GM23338 (cell line): Measurements from ENCODE around the gene COG2. TPM values are rescaled to one million over a fixed set of nuclear protein-coding genes. Genes with fewer than 3 reads are reported as not detected.

Experiments
- ATAC-seq: fragments of 200-7000 bp; cut with Tn5 transposase; 3 replicates; pipeline ENCODE4 v1.9.1; 2020
- DNase-seq: peaks from one replicate; pipeline ENCODE4 v3.0.0-alpha.2; 2015; ENCODE audit warnings: low spot score
- H2AFZ ChIP-seq: fragments of 200-600 bp; sonication (generic); 2 replicates; pipeline ENCODE4 v1.8.0; 2016; ENCODE audit warnings: antibody characterized with exemption, mild to moderate bottlenecking, moderate library complexity
- H3F3A ChIP-seq: fragments of 200-600 bp; sonication (generic); replicated peaks from 2 replicates; pipeline ENCODE4 v1.8.0; 2017; ENCODE audit warnings: antibody characterized with exemption, mixed run types, low read depth
- H3K27ac ChIP-seq: fragments of 200-600 bp; sonication (generic); 2 replicates; pipeline ENCODE4 v1.6.1; 2016; ENCODE audit warnings: low read depth
- H3K27me3 ChIP-seq: fragments of 200-600 bp; sonication (generic); 2 replicates; pipeline ENCODE4 v1.8.0; 2016; ENCODE audit warnings: mild to moderate bottlenecking, mixed run types, moderate library complexity; ENCODE audit not compliant: insufficient read depth
- H3K36me3 ChIP-seq: fragments of 200-600 bp; sonication (generic); 2 replicates; pipeline ENCODE4 v1.8.0; 2016; ENCODE audit warnings: mild to moderate bottlenecking; ENCODE audit not compliant: insufficient read depth
- H3K4me1 ChIP-seq: fragments of 200-600 bp; sonication (generic); 2 replicates; pipeline ENCODE4 v1.8.0; 2016; ENCODE audit warnings: mild to moderate bottlenecking, moderate library complexity; ENCODE audit not compliant: insufficient read depth
- H3K4me2 ChIP-seq: fragments of 200-600 bp; sonication (generic); 2 replicates; pipeline ENCODE4 v1.7.1; 2017; ENCODE audit warnings: mixed run types
- H3K4me3 ChIP-seq: fragments of 200-600 bp; sonication (generic); 2 replicates; pipeline ENCODE4 v1.6.1; 2016; ENCODE audit warnings: mixed run types
- H3K79me2 ChIP-seq: fragments of 200-600 bp; sonication (generic); replicated peaks from 2 replicates; pipeline ENCODE4 v1.8.0; 2017; ENCODE audit warnings: mild to moderate bottlenecking; ENCODE audit not compliant: insufficient read depth
- H3K9me2 ChIP-seq: fragments of 200-600 bp; sonication (generic); 2 replicates; pipeline ENCODE4 v1.8.0; 2017; ENCODE audit not compliant: insufficient read depth
- H4K20me1 ChIP-seq: fragments of 200-600 bp; sonication (generic); replicated peaks from 2 replicates; pipeline ENCODE4 v1.8.0; 2017; ENCODE audit warnings: mild to moderate bottlenecking; ENCODE audit not compliant: insufficient read depth
- H3K27ac Mint-ChIP-seq: 2 replicates; pipeline ENCODE4 v1.8.0; 2020; ENCODE audit warnings: inconsistent platforms, mild to moderate bottlenecking, moderate library complexity, mixed read lengths
- H3K27me3 Mint-ChIP-seq: 3 replicates; pipeline ENCODE4 v1.8.0; 2022; ENCODE audit warnings: low read depth, mild to moderate bottlenecking, moderate library complexity, mixed read lengths, inconsistent platforms; ENCODE audit not compliant: insufficient read depth, poor library complexity
- H3K36me3 Mint-ChIP-seq: 3 replicates; pipeline ENCODE4 v1.8.0; 2021; ENCODE audit warnings: low read depth, mild to moderate bottlenecking, inconsistent platforms, moderate library complexity, mixed read lengths
- H3K4me1 Mint-ChIP-seq: 3 replicates; pipeline ENCODE4 v1.8.0; 2020; ENCODE audit warnings: mild to moderate bottlenecking, inconsistent platforms, mixed read lengths
- H3K4me3 Mint-ChIP-seq: 3 replicates; pipeline ENCODE4 v1.8.0; 2021; ENCODE audit warnings: moderate library complexity, mild to moderate bottlenecking, inconsistent platforms, mixed read lengths
- H3K9me3 Mint-ChIP-seq: 3 replicates; pipeline ENCODE4 v1.8.0; 2020; ENCODE audit warnings: moderate library complexity, mild to moderate bottlenecking, inconsistent platforms, mixed read lengths
- CREB1 ChIP-seq: fragments of 250-450 bp; sonication (Bioruptor Pico); IDR thresholded peaks from 2 replicates; pipeline ENCODE4 v1.5.0; 2020; ENCODE audit warnings: low read depth, mild to moderate bottlenecking, moderate library complexity
- EZH2 ChIP-seq: fragments of 200-600 bp; sonication (generic); IDR thresholded peaks from one replicate; pipeline ENCODE4 v1.8.0; 2017; ENCODE audit warnings: antibody characterized with exemption, mild to moderate bottlenecking, low read depth; ENCODE audit not compliant: unreplicated experiment
- EZH2phosphoT487 ChIP-seq: fragments of 200-600 bp; sonication (generic); IDR thresholded peaks from one replicate; pipeline ENCODE4 v1.8.1; 2018; ENCODE audit warnings: antibody characterized with exemption; ENCODE audit not compliant: unreplicated experiment
- JUNB ChIP-seq: IDR thresholded peaks from one replicate; pipeline ENCODE4 v1.6.1; 2016; ENCODE audit warnings: antibody characterized with exemption; ENCODE audit not compliant: unreplicated experiment
- NANOG ChIP-seq: IDR thresholded peaks from 2 replicates; pipeline ENCODE4 v1.6.1; 2016; ENCODE audit warnings: antibody characterized with exemption, borderline replicate concordance
- POLR2AphosphoS5 ChIP-seq: IDR thresholded peaks from 2 replicates; pipeline ENCODE4 v1.6.1; 2016; ENCODE audit warnings: antibody characterized with exemption, low read depth
- STAT1 ChIP-seq: IDR thresholded peaks from one replicate; pipeline ENCODE4 v1.6.1; 2016; ENCODE audit warnings: antibody characterized with exemption; ENCODE audit not compliant: unreplicated experiment
- ZNF114 ChIP-seq: fragments of 250-450 bp; sonication (Bioruptor Pico); IDR thresholded peaks from 2 replicates; pipeline ENCODE4 v1.5.0; 2020; ENCODE audit warnings: mild to moderate bottlenecking, moderate library complexity
- ZNF331 ChIP-seq: fragments of 250-450 bp; sonication (Bioruptor Pico); IDR thresholded peaks from 2 replicates; pipeline ENCODE4 v1.5.0; 2020; ENCODE audit warnings: low read depth, mild to moderate bottlenecking, moderate library complexity
- polyA plus RNA-seq: library from polyadenylated mRNA; unstranded; fragments of >200 nt; fragmentation: Nextera tagmentation; extraction: Ambion mirVana; gene quantifications from 2 replicates; pipeline ENCODE4 v1.2.1, GENCODE V29; 2016
- total RNA-seq: library from RNA; depleted of rRNA; stranded (reverse); fragments of >200 nt; shearing (Covaris generic); gene quantifications from 2 replicates; pipeline ENCODE4 v1.2.3, GENCODE V29; 2014
- TF ChIP-seq, protein P1 (sequence below): IDR thresholded peaks from one replicate; pipeline ENCODE4 v1.6.1; 2018; ENCODE audit warnings: antibody characterized with exemption; ENCODE audit not compliant: unreplicated experiment
- TF ChIP-seq, protein P2 (sequence below): IDR thresholded peaks from 2 replicates; pipeline ENCODE4 v1.6.1; 2016; ENCODE audit warnings: antibody characterized with exemption
- TF ChIP-seq, protein P3 (sequence below): fragments of 250-450 bp; sonication (Bioruptor Pico); IDR thresholded peaks from 2 replicates; pipeline ENCODE4 v1.5.0; 2020; ENCODE audit warnings: mild to moderate bottlenecking, moderate library complexity
- TF ChIP-seq, protein P4 (sequence below), 2 experiments: fragments of 200-600 bp in 1 of 2; sonication (generic) in 1 of 2; conservative IDR thresholded peaks; 2 replicates each; pipeline versions ENCODE4 v1.5.1 to v1.6.1; 2016 to 2017; ENCODE audit warnings: antibody characterized with exemption in 2 of 2, low read depth in 2 of 2, mild to moderate bottlenecking in 2 of 2, moderate library complexity in 1 of 2

COG2 gene
- total and polyA plus RNA-seq, 2 experiments from 2014 or later: 35.8 to 38.5 TPM

DNA sequence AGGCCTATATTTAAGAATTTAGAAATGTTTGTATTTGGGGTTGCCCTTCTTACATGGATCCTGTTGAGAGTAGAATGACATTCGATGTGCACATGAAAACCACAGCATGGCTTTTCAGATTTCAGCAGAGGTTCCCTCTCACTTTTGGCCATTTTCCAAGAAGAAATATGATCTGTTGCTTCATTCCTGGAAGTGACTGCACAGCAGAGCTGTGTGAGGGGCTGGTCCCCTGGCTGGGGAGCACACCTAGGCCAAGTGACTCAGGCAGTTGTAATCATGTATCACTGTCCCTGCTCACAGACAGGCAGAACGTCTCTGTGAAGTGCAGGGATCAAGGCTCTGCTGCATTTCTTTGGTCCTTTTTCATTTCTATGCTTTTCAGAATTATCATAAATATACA, 39.3 kb downstream of the COG2 start:
- no peaks in the 10 kb centered on the region for H3K4me1 ChIP-seq
- peaks cover 37% of the 10 kb centered on the region for H3K36me3 ChIP-seq
- H3K27ac ChIP-seq: no peak overlapping the region
- H3F3A ChIP-seq: no peaks in the 10 kb centered on the region
- no peaks in the 10 kb centered on the region for H3K27me3 ChIP-seq
- H4K20me1 ChIP-seq: no peaks in the 10 kb centered on the region; the same call in 1 of the 2 replicates
- ATAC-seq (no peak), DNase-seq (no peak)
- H3K4me2 ChIP-seq: no peak overlapping the region
- no peaks in the 10 kb centered on the region for H3K27me3 Mint-ChIP-seq
- no peak overlapping the region for H3K27ac Mint-ChIP-seq
- H2AFZ ChIP-seq: no peak overlapping the region
- no peak for TF ChIP-seq ZNF331
- no peak for TF ChIP-seq EZH2phosphoT487
- TF ChIP-seq, protein P1, sequence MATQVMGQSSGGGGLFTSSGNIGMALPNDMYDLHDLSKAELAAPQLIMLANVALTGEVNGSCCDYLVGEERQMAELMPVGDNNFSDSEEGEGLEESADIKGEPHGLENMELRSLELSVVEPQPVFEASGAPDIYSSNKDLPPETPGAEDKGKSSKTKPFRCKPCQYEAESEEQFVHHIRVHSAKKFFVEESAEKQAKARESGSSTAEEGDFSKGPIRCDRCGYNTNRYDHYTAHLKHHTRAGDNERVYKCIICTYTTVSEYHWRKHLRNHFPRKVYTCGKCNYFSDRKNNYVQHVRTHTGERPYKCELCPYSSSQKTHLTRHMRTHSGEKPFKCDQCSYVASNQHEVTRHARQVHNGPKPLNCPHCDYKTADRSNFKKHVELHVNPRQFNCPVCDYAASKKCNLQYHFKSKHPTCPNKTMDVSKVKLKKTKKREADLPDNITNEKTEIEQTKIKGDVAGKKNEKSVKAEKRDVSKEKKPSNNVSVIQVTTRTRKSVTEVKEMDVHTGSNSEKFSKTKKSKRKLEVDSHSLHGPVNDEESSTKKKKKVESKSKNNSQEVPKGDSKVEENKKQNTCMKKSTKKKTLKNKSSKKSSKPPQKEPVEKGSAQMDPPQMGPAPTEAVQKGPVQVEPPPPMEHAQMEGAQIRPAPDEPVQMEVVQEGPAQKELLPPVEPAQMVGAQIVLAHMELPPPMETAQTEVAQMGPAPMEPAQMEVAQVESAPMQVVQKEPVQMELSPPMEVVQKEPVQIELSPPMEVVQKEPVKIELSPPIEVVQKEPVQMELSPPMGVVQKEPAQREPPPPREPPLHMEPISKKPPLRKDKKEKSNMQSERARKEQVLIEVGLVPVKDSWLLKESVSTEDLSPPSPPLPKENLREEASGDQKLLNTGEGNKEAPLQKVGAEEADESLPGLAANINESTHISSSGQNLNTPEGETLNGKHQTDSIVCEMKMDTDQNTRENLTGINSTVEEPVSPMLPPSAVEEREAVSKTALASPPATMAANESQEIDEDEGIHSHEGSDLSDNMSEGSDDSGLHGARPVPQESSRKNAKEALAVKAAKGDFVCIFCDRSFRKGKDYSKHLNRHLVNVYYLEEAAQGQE: no peak
- TF ChIP-seq EZH2: no peak
- TF ChIP-seq JUNB: no peak
- TF ChIP-seq CREB1: no peak
- TF ChIP-seq, protein P2, sequence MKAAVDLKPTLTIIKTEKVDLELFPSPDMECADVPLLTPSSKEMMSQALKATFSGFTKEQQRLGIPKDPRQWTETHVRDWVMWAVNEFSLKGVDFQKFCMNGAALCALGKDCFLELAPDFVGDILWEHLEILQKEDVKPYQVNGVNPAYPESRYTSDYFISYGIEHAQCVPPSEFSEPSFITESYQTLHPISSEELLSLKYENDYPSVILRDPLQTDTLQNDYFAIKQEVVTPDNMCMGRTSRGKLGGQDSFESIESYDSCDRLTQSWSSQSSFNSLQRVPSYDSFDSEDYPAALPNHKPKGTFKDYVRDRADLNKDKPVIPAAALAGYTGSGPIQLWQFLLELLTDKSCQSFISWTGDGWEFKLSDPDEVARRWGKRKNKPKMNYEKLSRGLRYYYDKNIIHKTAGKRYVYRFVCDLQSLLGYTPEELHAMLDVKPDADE: no peak
- TF ChIP-seq, protein P3, sequence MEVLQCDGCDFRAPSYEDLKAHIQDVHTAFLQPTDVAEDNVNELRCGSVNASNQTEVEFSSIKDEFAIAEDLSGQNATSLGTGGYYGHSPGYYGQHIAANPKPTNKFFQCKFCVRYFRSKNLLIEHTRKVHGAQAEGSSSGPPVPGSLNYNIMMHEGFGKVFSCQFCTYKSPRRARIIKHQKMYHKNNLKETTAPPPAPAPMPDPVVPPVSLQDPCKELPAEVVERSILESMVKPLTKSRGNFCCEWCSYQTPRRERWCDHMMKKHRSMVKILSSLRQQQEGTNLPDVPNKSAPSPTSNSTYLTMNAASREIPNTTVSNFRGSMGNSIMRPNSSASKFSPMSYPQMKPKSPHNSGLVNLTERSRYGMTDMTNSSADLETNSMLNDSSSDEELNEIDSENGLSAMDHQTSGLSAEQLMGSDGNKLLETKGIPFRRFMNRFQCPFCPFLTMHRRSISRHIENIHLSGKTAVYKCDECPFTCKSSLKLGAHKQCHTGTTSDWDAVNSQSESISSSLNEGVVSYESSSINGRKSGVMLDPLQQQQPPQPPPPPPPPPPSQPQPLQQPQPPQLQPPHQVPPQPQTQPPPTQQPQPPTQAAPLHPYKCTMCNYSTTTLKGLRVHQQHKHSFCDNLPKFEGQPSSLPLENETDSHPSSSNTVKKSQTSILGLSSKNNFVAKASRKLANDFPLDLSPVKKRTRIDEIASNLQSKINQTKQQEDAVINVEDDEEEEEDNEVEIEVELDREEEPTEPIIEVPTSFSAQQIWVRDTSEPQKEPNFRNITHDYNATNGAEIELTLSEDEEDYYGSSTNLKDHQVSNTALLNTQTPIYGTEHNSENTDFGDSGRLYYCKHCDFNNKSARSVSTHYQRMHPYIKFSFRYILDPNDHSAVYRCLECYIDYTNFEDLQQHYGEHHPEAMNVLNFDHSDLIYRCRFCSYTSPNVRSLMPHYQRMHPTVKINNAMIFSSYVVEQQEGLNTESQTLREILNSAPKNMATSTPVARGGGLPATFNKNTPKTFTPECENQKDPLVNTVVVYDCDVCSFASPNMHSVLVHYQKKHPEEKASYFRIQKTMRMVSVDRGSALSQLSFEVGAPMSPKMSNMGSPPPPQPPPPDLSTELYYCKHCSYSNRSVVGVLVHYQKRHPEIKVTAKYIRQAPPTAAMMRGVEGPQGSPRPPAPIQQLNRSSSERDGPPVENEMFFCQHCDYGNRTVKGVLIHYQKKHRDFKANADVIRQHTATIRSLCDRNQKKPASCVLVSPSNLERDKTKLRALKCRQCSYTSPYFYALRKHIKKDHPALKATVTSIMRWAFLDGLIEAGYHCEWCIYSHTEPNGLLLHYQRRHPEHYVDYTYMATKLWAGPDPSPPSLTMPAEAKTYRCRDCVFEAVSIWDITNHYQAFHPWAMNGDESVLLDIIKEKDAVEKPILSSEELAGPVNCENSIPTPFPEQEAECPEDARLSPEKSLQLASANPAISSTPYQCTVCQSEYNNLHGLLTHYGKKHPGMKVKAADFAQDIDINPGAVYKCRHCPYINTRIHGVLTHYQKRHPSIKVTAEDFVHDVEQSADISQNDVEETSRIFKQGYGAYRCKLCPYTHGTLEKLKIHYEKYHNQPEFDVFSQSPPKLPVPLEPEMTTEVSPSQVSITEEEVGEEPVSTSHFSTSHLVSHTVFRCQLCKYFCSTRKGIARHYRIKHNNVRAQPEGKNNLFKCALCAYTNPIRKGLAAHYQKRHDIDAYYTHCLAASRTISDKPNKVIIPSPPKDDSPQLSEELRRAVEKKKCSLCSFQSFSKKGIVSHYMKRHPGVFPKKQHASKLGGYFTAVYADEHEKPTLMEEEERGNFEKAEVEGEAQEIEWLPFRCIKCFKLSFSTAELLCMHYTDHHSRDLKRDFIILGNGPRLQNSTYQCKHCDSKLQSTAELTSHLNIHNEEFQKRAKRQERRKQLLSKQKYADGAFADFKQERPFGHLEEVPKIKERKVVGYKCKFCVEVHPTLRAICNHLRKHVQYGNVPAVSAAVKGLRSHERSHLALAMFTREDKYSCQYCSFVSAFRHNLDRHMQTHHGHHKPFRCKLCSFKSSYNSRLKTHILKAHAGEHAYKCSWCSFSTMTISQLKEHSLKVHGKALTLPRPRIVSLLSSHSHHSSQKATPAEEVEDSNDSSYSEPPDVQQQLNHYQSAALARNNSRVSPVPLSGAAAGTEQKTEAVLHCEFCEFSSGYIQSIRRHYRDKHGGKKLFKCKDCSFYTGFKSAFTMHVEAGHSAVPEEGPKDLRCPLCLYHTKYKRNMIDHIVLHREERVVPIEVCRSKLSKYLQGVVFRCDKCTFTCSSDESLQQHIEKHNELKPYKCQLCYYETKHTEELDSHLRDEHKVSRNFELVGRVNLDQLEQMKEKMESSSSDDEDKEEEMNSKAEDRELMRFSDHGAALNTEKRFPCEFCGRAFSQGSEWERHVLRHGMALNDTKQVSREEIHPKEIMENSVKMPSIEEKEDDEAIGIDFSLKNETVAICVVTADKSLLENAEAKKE (CRISPR knock-in tag): no peak
- TF ChIP-seq, protein P4, sequence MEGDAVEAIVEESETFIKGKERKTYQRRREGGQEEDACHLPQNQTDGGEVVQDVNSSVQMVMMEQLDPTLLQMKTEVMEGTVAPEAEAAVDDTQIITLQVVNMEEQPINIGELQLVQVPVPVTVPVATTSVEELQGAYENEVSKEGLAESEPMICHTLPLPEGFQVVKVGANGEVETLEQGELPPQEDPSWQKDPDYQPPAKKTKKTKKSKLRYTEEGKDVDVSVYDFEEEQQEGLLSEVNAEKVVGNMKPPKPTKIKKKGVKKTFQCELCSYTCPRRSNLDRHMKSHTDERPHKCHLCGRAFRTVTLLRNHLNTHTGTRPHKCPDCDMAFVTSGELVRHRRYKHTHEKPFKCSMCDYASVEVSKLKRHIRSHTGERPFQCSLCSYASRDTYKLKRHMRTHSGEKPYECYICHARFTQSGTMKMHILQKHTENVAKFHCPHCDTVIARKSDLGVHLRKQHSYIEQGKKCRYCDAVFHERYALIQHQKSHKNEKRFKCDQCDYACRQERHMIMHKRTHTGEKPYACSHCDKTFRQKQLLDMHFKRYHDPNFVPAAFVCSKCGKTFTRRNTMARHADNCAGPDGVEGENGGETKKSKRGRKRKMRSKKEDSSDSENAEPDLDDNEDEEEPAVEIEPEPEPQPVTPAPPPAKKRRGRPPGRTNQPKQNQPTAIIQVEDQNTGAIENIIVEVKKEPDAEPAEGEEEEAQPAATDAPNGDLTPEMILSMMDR (conservative IDR thresholded peaks at IDR 0.05; ENCODE audit: low read depth in 2 of 2): no peak
- no peak for TF ChIP-seq ZNF114 (CRISPR knock-in tag)
- no peak for TF ChIP-seq POLR2AphosphoS5
- TF ChIP-seq STAT1: no peak
- TF ChIP-seq NANOG: no peak
- no peaks in the 10 kb centered on the region for H3K4me1 Mint-ChIP-seq
- no peak overlapping the region for H3K4me3 Mint-ChIP-seq
- H3K9me3 Mint-ChIP-seq: no peaks in the 10 kb centered on the region
- H3K36me3 Mint-ChIP-seq: peaks cover 55% of the 10 kb centered on the region
- H3K4me3 ChIP-seq: no peak overlapping the region
- H3K9me2 ChIP-seq: no peaks in the 10 kb centered on the region
- H3K79me2 ChIP-seq: no peaks in the 10 kb centered on the region
